ENCODE data around the gene DAPK2. TPM values are rescaled to one million over a fixed set of nuclear protein-coding genes. Genes with fewer than 3 reads are reported as not detected.
A peak's percentile ranks its signal among the peaks of the same experiment; 100 is the strongest.

The DAPK2 gene
- total RNA-seq, 2 donors from 2014 or later: 72.5 to 94.9 TPM

DNA sequence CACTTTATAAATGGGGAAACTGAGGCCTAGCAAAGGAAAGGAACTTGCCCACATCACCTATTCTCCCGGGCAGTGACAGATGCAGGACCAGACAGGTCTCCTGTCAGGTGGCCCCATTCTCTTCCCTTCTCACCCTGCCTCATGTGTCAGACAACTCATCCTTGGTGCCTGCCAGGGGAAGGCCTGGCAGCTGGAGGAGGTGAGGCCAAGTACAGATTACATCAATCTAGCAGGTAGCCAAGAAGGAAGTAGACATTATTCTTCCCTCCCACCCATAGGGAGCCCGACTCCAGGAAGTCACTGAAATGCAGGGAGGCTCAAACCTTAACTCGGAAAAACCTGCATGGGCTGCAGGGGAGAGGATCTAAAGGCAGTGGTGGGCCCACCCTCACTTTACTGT lies 39.6 kb downstream of the DAPK2 start:
- peak in 1 of 2 donors; percentile 39 for ATAC-seq
- intact Hi-C loops (cut with DNase I): no loop called here
- no peak for DNase-seq

DNA sequence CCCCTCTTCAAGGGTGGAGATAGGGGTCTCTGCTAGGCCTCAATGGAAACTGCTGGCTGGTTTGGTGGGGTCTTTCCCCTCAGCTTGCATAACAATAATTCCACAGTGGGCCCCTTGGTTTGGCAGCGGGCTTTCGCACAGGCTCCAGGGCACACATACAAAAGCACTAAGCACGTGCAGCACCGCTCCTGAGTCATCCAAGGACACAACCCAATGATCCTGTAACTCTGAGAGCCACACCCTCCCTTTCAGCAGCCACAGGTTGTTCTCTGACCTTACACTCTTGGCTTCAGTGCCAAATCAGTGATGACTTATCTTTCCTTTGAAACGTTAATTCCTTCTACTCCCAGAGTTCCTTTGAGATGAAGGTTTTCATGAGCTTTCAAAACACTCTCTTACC lies 41.7 kb downstream of the DAPK2 start:
- intact Hi-C loops (cut with DNase I): no loop called here
- DNase-seq: no peak
- ATAC-seq: peak in 1 of 2 donors; percentile 74

DNA sequence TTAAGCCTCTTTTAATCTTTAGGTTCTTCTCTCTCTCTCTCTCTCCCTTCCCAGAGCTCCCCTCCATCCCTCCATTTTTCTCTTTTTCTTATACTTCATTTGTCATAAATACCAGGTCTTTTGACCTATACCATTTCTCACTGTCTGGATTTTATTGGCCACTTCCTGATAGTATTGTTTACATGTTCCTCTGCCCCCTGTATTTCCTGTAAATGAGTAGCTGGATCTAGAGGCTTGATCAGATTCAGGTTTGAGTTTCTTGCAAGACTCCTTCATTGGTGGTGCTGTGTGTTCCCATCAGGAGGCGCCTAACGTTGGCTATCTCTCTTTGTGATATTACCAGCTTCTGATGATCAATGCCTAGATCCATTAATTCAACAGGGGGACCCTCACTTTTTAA lies 42.2 kb downstream of the DAPK2 start:
- no peak for ATAC-seq
- DNase-seq: no peak
- intact Hi-C loops (cut with DNase I): no loop called here

DNA sequence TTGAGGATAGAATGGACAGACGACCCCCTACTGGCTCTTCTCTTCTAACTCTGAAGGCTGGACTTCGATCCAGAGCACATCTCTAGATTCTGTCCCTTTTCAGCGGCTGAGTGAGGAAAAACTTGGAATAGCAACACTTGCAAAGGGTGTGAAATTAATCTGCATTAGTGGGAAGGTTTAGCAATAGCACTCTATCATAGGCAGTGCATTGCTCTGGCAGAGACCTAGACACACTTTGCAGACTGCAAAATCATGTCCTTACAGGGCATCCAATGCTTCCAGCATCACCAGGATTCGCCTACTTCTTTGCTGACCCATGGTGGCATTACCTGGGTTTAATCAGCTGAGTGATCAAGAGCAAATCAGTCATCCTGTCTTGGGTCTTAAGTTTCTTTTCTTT lies 43.1 kb downstream of the DAPK2 start:
- intact Hi-C loops (cut with DNase I): no loop called here
- no peak for DNase-seq
- ATAC-seq: peak; percentile 17 to 78

DNA sequence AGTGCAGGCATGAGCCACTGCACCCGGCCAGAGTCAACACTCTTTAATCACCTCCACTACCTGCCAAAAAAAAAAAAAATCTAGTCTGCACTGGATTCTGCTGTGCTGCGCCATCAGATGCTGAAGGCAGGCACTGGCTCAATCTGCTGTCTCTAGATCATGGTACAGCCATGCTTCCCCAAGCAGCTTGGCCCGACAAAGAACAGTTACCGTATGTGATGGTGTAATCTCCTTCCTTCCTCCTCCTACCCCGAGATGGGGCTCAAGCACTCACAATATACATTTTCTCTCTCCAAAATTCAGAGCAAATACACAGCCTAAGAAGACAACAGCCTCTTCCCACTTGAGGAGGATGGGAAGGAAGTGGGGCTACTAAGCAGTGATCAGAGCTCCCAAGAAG lies 45.1 kb downstream of the DAPK2 start:
- no peak for ATAC-seq

DNA sequence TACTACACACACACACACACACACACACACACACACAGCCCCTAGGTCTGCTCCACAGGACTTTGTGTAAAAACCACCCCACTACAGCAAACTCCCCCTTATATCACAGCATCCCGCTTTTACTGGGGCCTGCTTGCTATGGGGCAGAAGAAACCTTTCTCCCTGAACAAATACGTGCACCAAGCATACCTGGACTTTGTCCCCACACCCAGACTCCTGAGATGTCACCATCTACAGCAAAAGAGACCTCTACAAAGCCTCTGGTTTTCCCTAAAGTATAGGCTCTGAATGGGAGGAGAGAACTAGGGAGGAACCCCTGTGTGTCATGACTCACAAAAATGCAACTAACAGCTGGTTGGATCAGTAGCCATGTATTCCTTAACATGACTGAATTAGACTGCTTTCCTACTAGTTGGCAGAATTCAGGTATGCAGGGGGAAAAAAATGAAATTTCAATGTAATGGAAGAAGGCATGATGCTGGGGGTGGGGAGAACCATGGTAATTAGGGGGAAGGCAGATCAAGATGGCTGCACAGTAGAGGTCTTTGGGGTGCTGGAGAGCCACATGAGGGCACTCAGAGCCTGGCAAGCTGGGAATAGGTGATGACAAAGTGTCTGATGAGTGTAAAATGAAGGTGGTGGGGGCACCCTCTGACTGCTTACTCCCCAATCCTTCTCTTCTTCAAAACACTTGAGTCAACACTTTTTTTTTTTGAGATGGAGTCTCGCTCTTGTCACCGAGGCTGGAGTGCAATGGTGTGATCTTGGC lies 45.9 kb downstream of the DAPK2 start:
- DNase-seq: no peak
- intact Hi-C loops (cut with DNase I): no loop called here
- ATAC-seq: peak in 1 of 2 donors; percentile 16

More for the DNA sequence above, 45.1 kb downstream of the DAPK2 start:
- no peak for DNase-seq
- intact Hi-C loops (cut with DNase I): no loop called here

DNA sequence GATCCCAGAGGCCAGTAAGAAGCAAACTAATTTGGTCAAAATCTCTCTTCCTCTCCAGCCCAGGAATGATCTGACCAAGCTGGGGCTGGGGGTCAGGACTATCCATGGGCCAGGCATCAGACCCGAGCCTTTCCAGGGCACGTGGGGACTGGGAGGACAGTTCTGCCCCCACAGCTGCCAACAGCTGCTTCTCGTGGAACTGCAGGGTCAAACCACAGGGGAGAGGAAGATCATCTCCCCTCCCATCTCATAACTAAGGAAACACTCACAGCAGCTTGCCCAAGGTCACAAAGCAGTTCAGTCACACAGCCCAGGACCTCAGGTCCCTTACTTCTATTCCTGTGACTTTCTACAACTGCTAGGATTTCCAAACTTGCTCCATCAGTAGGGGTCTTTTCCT lies 47.1 kb downstream of the DAPK2 start:
- ATAC-seq (peak; percentile 13 to 45), DNase-seq (no peak)
- intact Hi-C loops (cut with DNase I): no loop called here

DNA sequence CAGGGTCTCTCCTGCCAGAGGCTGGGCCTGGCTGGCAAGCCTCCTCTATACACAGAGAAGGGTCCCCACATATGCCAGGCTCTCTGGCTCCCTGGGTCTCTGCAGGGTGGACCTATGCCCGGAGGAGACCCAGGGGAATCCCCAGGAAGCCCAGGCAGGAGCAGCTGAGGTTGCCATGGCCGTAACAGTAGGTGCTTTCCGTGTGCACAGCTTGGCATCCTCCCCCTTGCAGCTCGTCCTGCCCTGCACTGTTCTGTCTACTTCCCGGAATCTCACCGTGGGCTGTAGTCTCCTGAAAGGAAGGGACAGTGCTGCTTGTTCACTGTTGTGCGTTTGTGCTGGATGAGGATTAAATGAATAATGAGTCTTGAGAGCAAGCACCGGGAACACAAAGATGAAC lies 47.8 kb downstream of the DAPK2 start:
- no peak for DNase-seq
- ATAC-seq: peak in 1 of 2 donors; percentile 40
- intact Hi-C loops (cut with DNase I): no loop called here

DNA sequence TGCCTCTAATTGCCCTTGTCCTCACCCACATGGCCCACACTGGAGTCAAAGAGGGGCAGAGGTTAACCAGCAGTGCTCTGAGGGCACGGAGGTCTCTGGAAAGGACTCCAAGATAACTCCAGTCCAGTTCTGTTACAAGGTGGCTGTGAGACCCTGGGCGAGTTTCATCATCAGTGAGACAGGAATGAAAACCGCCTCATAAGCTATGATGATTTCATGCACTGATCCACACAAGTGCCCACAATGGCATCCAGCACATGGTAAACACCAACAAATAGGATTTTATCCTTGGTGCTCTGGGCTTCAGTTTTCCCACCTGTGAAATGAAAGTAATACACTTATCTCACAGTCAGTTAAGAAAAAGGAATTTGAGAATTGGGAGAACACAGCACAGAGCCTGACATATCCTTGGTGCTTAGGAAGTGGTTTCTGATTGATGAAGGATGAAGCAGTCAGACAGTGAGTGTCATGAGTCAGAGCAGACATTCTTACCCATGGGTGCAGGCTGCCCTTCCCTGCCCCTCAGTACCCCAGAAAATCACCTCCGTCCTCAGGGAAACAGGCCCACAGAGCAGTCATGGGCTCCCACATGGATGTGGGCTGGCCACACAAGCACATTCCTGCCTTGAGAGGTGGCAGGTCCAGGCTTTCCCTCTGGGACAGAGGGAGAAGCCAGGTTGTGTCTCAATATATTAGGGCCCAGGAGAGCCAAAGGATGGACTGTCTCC lies 48.4 kb downstream of the DAPK2 start:
- intact Hi-C loops (cut with DNase I): no loop called here
- ATAC-seq: peak; percentile 9 to 51
- DNase-seq: no peak

DNA sequence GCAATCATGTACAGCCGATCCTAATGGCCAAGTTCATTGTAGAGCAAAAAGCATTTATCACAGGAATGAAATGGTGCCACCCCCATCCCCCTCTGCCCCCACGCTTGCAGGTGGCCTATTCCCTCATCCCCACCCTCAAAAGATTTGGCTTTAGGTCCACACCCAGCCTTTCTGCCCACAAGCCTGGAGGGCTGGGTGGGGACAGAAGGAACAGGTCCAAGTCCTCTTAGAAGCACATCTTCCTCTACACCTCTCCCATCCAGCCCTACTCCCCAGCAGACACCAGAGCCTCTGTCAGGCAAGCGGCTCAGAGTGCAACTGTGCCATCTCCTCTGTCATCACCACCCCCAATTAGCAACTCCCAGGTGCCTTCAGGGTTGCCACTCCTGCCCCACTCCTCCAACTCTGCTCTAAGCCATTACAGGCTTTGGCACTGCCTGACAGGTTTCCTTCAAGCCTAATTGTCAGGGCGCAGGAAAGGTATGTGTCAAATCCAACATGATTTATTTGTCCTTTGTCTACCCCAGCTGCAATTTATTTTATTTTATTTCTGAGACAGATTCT lies 49.4 kb downstream of the DAPK2 start:
- ATAC-seq (peak in 1 of 2 donors; percentile 8), DNase-seq (no peak)
- intact Hi-C loops (cut with DNase I): no loop called here

DNA sequence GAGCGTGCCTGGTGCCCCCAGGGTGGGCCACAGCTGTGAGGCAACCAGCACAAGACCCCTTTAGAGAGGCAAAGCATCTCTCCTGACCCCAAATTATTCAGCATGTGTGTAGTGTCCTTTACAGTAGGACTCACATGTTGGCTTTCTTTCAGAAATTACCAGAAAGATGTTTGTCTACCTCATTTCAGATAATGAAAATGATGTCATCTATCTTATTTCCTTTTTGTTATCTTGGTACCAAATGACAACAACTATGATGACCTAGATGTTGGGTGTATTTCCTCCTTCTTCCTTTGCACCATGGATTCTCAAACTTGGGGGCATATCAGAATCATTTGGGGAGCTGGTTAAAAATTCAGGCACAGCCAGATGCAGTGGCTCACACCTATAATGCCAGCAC lies 50.5 kb downstream of the DAPK2 start:
- DNase-seq (no peak), ATAC-seq (no peak)
- intact Hi-C loops (cut with DNase I): no loop called here

DNA sequence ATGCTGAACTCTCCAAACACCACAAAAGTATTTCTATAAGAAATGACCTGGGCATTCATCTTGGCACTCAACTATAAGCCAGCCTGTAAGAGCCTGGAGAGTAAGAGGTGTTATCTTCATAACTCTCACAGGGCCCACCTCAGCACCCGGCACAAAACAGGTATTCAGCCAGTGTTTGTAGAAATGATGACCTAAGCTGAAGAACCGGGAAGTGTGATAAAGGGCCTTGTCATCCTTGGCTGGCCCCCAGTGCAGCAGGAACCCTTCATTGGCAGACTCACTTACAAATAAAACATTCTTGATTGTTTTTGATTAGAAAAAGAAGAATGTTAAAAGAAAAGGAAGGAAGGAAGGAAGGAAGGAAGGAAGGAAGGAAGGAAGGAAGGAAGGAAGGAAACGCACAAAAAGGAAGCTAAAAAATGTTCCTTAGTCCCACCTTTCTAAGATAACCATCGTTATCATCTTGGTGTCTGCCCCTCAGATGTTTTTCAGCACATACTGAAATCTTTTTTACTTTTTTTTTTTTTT lies 52.1 kb downstream of the DAPK2 start:
- intact Hi-C loops (cut with DNase I): no loop called here
- DNase-seq (no peak), ATAC-seq (peak in 1 of 2 donors; percentile 16)

DNA sequence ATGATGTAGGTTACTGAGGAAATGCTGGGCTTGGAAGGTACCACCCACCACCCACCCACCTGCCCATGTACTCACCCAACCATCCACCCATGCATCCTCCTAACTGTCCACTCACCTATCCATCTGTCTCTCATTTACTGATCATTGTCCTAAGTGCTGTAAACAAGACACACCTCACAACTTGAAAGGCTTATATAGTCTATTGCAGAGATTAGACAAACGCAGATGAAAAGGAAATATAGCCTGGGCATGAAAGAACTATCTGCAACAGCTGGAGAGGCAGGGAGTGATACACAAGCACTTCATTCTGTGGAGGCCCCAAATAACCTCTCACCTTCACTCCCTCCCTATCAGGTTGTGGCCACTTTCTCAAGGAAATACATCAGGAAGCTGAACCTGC lies 54.0 kb downstream of the DAPK2 start:
- ATAC-seq (no peak), DNase-seq (no peak)
- intact Hi-C loops (cut with DNase I): no loop called here

DNA sequence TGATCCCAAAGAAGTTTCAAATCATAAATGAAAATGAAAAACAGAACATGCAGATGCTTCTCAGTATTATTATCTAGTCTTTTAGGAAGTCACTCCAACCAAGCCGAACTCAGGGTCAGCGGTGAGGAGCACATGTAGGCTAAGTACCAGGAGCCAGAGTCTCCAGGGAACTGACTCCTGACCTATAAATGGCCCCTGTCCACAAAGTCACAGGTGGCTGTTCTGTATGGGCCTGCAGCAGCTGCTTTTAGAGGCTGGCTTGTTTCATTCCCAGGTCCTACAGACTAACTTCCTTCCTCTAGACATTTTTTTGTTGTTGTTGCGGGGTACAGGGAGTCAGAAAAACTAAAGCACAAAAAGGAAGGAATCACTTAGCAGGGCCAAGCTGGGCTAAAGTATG lies 54.6 kb downstream of the DAPK2 start:
- DNase-seq (no peak), ATAC-seq (no peak)
- intact Hi-C loops (cut with DNase I): no loop called here

DNA sequence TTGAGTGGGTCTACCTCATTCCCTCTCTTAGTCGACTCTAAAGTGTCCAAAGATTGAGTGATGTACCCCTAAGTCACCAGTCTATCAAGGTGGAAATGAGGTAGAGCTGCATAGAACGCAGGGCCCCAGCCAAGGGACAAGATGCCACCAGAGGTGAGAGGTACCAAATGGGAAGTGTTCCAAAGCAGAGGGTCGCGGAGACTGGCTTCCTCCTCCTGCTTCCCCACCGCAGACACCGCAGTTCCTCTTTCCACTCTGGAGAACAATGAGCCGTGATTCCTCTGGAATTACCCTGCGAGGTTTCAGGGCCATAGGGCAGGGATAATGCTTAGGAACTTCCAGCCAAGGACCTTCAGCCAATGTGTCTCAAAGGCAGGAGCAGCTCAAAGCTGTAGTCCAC lies 55.8 kb downstream of the DAPK2 start:
- ATAC-seq (no peak), DNase-seq (no peak)
- intact Hi-C loops (cut with DNase I): no loop called here

DNA sequence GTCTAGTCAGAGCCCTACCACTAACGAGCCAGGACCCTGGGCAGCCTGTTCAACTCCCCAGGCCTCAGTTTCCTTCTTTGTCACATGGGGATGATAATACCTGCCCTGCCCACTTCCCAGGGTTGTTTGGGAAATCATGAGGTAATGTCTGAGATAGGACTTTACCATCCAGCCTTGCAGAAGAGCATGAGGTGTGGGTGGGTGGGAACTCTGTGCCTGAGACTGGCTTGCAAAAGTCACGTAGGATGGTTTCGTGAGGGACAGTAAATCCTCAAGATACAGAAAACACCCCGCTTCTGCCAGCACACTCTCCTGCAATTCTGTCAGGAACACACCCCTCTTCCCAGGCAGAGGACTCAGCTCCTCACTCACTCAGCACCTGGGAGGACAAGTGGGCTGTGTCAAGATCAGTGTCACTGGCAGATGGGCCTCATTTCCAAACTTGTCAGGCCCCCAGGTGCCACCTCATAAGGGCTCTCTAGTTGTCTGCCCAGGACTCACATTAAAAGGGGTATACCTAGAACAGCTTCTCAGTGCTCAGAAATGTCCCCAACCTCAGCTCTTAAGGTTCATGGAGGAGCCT lies 58.4 kb downstream of the DAPK2 start:
- intact Hi-C loops (cut with DNase I): loop anchor here in 1 of 2 donors (5.0 kb wide), 1 partner anchor 59 kb away; the partner anchor contains the start of gene DAPK2
- DNase-seq: peak; percentile 68
- peak; percentile 23 to 61 for ATAC-seq

DNA sequence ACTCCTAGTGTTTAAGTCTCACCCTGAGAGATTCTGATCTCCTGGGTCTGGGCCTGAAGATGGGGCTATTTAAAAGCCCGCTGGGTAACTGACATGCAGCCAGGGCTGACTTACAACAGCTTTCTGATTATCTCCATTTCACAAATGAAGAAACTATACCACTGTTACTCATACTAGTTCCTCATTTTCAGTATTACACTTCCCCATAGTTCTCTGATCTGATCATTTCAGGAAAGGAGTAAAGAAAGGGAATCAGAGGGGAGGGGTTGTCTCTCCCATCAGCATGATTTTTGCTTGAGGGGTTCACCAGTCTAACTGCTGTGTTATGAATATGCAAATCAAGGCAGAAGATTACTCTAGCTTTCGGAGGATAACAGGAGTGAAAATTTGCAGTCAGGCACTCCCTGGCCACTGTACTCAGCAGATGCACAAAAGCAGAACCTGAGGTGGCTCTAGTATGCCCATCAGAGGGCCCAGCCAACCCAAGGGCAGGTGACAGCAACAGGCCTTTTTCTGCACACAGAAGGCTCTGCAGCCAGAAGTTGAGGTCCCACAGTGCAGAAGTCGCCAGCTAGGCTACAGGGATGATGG lies 59.4 kb downstream of the DAPK2 start:
- DNase-seq (no peak), ATAC-seq (no peak)
- intact Hi-C loops (cut with DNase I): loop anchor here in 1 of 2 donors (5.0 kb wide), 1 partner anchor 60 kb away; the partner anchor contains the start of gene DAPK2

DNA sequence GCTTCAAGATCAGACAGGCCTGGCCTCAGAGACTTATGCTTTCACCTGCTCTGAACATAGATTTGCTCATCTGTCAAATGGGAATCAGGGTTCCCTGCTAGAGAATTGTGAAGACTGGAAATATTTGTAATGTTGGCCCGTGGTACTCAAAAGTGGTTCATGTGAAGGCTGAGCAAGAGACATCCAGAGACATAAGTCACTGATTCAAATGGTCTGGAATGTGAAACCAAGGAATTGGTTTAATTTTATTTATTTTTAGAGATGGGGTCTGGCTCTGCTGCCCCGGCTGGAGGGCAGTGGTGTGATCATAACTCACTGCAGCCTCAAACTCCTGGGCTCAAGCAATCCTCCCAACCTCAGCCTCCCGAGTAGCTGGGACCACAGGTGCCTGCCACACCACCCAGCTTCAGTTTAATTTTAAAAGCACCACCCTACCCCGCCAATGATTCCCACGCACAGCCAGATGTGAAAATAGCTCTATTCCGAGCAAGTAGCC lies 60.1 kb downstream of the DAPK2 start:
- DNase-seq (no peak), ATAC-seq (no peak)
- intact Hi-C loops (cut with DNase I): loop anchor here in 1 of 2 donors (5.0 kb wide), 1 partner anchor 61 kb away; the partner anchor contains the start of gene DAPK2
